ENCODE results near the gene NOC3L.
"Not testable (repeated sequence)": the region's sequence is repeated elsewhere in the genome, so short reads cannot be mapped to it uniquely, and the experiment has no call there.

NOC3L gene, protein sequence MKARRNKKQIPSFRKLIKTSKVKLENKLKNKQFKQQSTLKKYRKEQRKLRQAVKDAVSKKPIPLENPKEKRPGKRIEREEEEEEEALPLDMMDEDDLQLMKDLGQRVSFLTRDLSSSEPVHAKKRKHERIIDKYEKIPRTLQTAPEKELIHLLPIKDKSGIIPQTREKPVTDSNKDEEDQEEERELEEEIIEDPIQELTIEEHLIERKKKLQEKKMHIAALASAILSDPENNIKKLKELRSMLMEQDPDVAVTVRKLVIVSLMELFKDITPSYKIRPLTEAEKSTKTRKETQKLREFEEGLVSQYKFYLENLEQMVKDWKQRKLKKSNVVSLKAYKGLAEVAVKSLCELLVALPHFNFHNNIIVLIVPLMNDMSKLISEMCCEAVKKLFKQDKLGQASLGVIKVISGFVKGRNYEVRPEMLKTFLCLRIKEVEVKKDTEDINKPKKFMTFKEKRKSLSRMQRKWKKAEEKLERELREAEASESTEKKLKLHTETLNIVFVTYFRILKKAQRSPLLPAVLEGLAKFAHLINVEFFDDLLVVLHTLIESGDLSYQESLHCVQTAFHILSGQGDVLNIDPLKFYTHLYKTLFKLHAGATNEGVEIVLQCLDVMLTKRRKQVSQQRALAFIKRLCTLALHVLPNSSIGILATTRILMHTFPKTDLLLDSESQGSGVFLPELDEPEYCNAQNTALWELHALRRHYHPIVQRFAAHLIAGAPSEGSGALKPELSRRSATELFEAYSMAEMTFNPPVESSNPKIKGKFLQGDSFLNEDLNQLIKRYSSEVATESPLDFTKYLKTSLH

GRCh38 chr10:94362360-94363250, at the start of gene NOC3L:
NOC3L (minus strand) TSS chr10:94362939; CDS start chr10:94362838, 101 bp downstream.
- DNase-seq, result peak; percentile 81 to 95

DNA sequence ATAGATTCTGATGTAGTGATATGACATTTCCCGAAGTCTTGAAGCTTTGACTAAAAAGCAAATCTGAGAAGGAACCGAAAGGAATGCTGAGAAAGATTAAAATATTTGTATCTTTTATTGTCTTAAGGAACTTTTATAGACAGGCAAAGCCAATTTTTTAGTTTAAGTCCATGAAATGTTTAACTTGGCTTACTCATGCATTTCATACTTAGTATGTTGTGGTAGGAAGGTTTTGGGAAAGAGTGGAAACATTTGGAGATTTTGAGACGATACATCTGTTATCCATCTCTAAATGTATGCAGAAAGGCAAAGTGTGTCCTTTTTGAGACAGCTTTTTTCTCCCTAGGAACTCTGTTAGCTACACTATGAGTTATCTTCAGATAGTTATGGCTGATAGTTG, 49.7 kb upstream of the NOC3L start:
- DNase-seq, result no peak

DNA sequence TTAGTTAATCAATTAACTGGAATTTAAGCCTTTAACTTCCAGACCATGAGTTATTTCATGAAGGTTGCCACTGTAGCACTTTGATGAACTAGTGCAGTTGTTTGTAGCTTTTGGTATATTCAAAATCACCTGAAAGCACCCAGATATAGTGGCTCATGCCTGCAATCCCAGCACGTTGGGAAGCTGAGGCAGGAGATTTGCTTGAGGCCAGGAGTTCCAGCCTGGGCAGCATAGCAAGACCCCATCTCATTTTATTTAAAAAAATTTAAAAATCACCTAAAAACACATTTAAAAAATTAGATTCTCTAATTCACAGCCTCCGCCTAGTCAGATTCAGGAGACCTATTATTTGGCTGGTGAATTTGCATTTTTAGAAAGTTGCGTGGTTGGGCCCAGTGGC, 48.6 kb upstream of the NOC3L start:
- no peak for DNase-seq

GRCh38 chr10:94409021-94409657, 46.4 kb upstream of the NOC3L start:
- no peak for DNase-seq

- DNase-seq, result no peak
Measured at GRCh38 chr10:94407668-94408067, 44.9 kb upstream of the NOC3L start.

- DNase-seq, result no peak
Measured at GRCh38 chr10:94405406-94405805, 42.7 kb upstream of the NOC3L start.

GRCh38 chr10:94403380-94404213, 40.9 kb upstream of the NOC3L start:
- peak; percentile 68 to 80 for DNase-seq

DNA sequence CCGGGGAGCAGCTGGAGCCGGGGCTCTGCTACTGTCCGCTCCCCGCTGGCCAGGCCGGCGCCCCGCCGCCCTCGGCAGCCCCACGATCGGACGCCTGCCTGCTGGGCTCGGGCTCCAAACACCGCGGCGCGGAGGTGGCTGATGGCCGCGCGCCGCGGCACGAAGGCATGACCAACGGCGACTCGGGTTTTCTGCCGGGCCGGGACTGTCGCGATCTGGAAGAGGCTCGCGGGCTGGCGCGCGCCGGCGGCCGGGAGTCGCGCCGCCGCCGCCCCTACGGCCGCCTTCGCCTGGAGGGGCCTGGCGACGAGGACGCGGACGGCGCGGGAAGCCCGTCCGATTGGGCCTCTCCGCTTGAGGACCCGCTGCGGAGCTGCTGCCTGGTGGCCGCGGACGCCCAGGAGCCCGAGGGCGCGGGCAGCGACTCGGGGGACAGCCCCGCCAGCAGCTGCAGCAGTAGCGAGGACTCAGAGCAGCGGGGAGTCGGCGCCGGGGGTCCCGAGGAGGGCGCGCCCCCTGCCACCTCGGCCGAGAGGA, 40.2 kb upstream of the NOC3L start:
- DNase-seq, result peak in 1 of 2 experiments; percentile 76

GRCh38 chr10:94402204-94402842, 39.6 kb upstream of the NOC3L start, which contains the start of gene TBC1D12:
TBC1D12 (plus strand) TSS chr10:94402541; CDS start chr10:94402614, 73 bp downstream.
- DNase-seq, result peak; percentile 84 to 94

DNA sequence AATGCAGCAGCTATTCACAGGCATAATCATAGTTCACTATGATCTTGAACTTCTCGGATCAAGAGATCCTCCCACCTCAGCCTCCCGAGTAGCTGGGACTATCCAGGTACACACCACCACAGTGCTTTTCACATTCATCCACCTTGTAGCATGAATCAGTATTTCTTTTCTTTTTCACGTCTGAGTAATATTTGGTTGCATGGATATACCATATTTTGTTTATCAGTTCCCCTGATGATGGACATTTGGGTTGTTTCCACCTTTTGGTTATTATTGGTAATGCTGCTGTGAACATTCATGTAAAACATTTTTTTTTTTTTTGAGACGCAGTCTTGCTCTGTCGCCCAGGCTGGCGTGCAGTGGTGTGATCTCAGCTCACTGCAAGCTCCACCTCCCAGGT, 36.0 kb upstream of the NOC3L start:
- DNase-seq, result no peak

DNA sequence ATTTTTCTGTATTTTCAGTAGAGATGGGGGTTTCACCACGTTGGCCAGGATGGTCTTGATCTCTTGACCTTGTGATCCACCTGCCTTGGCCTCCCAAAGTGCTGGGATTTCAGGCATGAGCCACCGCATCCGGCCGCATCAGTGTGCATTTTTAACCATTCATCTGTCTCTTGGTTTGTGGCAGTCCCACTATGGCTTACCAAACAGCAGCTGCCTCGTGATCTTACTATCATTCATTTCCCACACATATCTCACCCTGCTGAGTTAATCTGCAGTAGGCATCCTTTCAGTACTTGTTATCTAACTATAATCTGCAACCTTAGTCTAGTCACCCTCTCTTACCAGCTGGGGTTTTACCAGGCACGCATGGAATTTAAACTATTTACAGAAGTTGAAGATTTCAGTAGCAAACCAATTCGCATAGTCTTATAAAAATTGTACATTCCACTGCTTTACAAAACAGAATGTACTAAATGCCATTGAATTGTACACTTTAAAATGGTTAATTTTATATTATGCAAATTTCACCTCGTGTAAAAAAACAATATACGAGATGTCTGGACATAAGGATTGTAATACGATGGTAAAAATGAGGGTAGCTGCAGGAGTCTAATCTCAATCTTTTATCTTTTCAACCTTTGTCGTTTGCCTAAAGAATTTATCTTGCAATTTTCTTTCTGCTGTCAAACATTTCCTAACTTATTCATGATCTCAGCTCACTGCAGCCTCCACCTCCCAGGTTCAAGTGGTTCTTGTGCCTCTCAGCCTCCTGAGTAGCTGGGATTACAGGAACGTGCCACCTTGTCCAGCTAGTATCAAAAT, 35.0 kb upstream of the NOC3L start:
- DNase-seq, result no peak

- not testable (repeated sequence) for DNase-seq
Measured at GRCh38 chr10:94392117-94392516, 29.4 kb upstream of the NOC3L start.

DNA sequence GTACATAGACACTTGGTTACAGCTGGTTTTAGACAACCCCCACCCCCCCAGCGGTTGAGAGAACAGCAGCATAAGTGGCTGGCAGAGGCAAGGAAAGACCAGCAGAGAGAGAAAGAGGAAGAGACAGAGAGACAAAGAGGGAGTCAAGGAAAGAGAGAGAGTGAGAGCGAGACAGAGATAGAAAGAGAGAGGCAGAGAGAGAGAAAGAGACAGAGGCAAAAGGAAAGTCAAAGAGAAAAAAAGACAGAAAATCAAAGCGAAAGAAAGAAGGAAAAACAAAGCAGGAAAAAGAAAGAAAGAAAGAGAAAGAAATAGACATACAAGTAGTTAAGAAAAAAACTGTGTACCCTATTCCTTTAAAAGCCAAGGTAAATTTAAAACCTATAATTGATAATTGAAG, 23.0 kb upstream of the NOC3L start:
- not testable (repeated sequence) for DNase-seq

DNA sequence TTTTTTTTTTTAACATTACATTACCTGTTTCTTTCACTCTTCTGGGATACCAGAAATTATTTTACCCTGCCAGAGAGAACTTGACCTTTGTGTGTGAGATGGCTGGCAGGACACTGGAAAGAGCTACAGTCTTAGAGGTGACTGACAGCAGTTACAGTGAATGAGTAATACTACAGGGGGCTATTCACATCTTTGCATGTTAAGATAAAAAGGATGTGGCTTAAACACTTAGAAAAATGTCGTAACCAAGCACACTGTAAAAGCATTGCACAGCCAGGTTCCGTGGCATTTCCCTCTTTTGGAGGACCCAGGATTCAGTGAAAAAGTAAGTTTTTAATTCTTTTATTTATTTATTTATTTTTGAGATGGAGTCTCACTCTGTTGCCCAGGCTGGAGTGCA, 20.8 kb upstream of the NOC3L start:
- DNase-seq, result no peak

- DNase-seq, result no peak
Measured at GRCh38 chr10:94376865-94377264, 14.1 kb upstream of the NOC3L start.

GRCh38 chr10:94375374-94375773, 12.6 kb upstream of the NOC3L start:
- DNase-seq, result no peak

DNA sequence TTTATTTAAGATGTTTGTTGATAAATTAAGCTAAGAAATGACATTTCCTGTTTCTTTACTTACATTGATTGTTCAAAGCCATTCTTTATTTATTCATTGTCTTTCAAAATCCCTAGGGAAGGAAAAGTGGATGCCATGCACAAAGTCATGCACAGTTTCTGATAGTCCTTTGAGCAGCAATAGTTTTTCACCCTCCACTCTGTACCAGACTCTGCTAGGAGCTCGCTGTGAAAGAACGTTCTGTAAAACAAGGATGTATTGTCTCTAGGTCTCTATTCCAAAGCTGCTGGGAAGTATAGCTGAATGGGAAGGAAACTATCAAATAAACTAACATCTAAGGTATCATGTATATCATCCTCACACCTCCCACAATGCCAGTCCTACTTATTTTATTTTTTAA, 7.8 kb upstream of the NOC3L start:
- DNase-seq, result no peak

- no peak for DNase-seq
Measured at GRCh38 chr10:94366382-94366781, 3.6 kb upstream of the NOC3L start.

GRCh38 chr10:94364482-94364881, 1.7 kb upstream of the NOC3L start:
- no peak for DNase-seq

- no peak for DNase-seq
Measured at GRCh38 chr10:94363251-94363565, 469 bp upstream of the NOC3L start.
